Mammary epithelial cell (primary cell): ENCODE data around the gene ACSF3.

Experiments
- CTCF ChIP-seq, 2 donors: IDR thresholded peaks in 1 of 2; conservative IDR thresholded peaks in 1 of 2; 2 replicates each; pipeline ENCODE4 v1.5.1; 2011 to 2012; ENCODE audit warnings: inconsistent platforms in 2 of 2, low read length in 2 of 2, mild to moderate bottlenecking in 2 of 2, control low read depth in 1 of 2, low read depth in 1 of 2; ENCODE audit not compliant: insufficient read depth in 1 of 2; ENCODE audit errors: extremely low read depth in 1 of 2
- EZH2 ChIP-seq: IDR thresholded peaks from 2 replicates; pipeline ENCODE4 v1.6.1; 2012; ENCODE audit warnings: low read length, inconsistent platforms, borderline replicate concordance

- no peak for TF ChIP-seq CTCF (conservative IDR thresholded peaks at IDR 0.05 in 1 of 2, IDR thresholded peaks at IDR 0.05 in 1 of 2; ENCODE audit: extremely low read depth in 1 of 2, insufficient read depth in 1 of 2, low read depth in 1 of 2, low read length in 2 of 2)
- no peak for TF ChIP-seq EZH2
Measured at GRCh38 chr16:89073346-89074071, 20.1 kb upstream of the ACSF3 start.
